GM21529 (cell line): ENCODE results near the gene ITPKC.
"Not testable (repeated sequence)": the region's sequence is repeated elsewhere in the genome, so short reads cannot be mapped to it uniquely, and the experiment has no call there.

Experiments
- ATAC-seq: cut with Tn5 transposase; IDR thresholded peaks from one replicate; pipeline ENCODE4 v1.9.1; 2021; ENCODE audit not compliant: unreplicated experiment

Gene ITPKC

GRCh38 chr19:40759352-40759751 is 42.4 kb downstream of the ITPKC start:
- no peak for ATAC-seq

DNA sequence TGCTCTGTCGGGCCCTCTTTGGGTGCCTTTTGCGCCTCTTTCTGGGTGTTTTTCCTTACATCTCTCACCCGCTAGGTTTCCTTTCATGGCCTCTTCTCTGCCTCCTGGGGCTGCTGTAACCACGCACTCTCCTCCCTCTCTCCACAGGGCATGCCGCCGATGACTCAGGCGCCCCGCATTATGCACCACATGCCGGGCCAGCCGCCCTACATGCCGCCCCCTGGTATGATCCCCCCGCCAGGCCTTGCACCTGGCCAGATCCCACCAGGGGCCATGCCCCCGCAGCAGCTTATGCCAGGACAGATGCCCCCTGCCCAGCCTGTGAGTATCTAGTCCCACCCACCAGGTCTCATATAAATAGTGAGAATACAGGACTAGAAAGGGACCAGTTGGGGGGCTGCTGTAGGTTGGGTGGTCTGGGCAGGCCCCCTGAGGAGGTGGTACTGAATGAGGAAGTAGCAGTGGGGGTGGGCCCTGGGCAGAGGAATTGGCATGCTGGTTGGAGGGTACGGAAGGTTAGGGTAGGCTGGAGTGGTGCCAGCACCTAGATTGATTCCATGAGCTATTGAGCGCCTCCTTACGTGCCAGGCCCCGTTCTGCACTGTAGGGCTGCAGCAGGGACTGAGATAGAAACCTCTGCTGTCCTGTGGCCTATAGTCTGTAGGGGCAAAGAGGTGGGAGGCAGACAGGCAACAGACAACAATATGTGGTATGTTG is 46.0 kb downstream of the ITPKC start:
- no peak for ATAC-seq

GRCh38 chr19:40763526-40763925 is 46.6 kb downstream of the ITPKC start:
- ATAC-seq, result no peak

- ATAC-seq, result no peak
These were observed 47.1 kb downstream of the ITPKC start for GRCh38 chr19:40763963-40764362.

DNA sequence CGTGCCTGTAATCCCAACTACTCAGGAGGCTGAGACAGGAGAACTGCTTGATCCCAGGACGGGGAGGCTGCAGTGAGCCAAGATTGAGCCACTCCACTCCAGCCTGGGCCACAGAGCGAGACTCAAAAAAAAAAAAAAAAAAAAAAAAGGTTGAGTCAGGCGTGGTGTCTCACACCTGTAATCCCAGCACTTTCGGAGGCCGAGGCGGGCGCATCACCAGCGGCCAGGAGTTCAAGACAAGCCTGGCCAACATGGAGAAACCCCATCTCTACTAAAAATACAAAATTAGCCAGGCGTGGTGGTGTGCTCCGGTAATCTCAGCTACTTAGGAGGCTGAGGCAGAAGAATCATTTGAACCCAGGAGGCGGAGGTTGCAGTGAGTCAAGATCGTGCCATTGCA is 49.5 kb downstream of the ITPKC start:
- not testable (repeated sequence) for ATAC-seq

DNA sequence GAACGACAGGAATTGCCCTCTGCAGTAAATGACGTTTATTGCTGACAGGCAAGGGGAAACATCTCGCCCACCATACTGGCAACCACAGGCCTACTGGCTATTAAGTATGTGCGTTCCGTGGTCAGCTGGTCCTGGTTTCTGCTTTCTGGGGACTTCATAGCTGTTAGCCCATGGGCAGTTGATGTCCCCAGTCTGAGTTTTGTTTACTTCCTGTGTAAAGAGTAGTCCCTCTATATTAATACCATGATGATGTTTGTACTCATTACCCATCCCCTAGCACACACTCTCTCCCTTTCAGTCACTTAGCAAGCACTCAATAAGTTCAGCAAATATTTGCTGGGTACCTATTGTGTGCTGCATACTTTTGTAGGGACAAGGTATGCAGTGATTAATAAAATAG is 52.0 kb downstream of the ITPKC start:
- no peak for ATAC-seq

DNA sequence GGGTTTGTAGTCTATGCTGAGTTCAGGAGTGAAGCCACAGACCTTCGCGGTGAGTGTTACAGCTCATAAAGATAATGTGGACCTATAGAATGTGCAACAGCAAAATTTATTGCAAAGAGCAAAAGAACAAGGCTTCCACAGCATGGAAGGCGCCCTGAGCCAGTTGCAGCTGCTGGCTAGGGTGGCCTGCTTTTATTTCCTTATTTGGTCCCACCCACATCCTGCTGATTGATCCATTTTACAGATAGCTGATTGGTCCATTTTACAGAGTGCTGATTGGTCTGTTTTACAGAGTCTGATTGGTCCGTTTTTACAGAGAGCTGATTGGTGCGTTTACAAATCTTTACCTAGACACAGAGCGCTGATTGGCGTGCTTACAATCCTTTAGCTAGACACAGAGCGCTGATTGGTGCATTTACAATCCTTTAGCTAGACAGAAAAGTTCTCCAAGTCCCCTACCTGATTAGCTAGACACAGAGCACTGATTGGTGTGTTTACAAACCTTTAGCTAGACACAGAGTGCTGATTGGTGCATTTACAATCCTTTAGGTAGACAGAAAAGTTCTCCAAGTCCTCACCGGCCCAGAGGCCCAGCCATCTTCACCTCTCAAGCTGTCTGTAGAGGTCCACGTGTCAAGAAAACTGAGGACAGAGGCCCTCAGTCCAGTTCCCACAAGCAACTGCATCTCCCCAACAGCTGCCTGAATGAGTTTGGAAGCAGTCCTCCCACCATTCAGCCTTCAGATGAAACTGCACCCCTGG is 54.4 kb downstream of the ITPKC start:
- not testable (repeated sequence) for ATAC-seq

- no peak for ATAC-seq
These were observed 58.2 kb downstream of the ITPKC start, which contains the start of gene MIA for GRCh38 chr19:40774916-40775631. TSS of gene MIA (plus strand) at chr19:40775521. CDS start at chr19:40775543, 22 bp downstream.

DNA sequence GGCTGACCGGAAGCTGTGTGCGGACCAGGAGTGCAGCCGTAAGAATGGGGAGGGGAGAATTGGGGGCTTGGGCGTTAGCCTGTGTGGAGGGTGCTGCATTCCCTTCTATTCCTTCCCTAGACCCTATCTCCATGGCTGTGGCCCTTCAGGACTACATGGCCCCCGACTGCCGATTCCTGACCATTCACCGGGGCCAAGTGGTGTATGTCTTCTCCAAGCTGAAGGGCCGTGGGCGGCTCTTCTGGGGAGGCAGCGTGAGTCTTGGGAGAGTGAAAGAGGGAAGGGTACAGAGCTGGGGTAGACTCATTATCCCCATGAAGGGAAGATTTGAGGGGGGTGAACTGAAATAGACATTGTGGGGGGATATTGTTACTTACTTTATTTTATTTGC is 58.7 kb downstream of the ITPKC start:
- no peak for ATAC-seq

DNA sequence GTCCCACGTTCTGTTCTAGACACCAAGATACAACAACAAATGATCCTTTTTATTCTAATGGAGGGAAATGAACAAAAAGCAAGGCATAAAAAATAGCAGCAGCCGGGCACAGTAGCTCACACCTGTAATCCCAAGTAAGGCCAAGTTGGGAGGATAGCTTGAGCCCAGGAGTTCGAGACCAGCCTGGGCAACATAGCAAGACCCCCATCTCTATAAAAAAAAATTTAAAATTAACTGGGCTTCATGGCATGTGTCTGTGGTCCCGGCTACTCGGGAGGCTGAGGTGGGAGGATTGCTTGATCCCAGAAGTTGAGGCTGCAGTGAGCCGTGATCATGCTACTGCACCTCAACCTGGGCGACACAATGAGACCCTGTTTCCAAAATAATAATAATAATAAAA is 59.5 kb downstream of the ITPKC start:
- no peak for ATAC-seq

- ATAC-seq, result peak; percentile 65
These were observed 60.2 kb downstream of the ITPKC start for GRCh38 chr19:40776932-40777644.

GRCh38 chr19:40777645-40777936 is 60.7 kb downstream of the ITPKC start:
- no peak for ATAC-seq

GRCh38 chr19:40777937-40778705 is 61.2 kb downstream of the ITPKC start, which contains the start of gene RAB4B:
TSS of gene RAB4B (plus strand) at chr19:40778247. CDS start at chr19:40778376, 129 bp downstream.
- peak; percentile 59 for ATAC-seq

- no peak for ATAC-seq
These were observed 61.9 kb downstream of the ITPKC start for GRCh38 chr19:40778706-40779284.

- no peak for ATAC-seq
These were observed 63.7 kb downstream of the ITPKC start for GRCh38 chr19:40780582-40780981.

GRCh38 chr19:40781140-40781539 is 64.2 kb downstream of the ITPKC start:
- ATAC-seq, result no peak

DNA sequence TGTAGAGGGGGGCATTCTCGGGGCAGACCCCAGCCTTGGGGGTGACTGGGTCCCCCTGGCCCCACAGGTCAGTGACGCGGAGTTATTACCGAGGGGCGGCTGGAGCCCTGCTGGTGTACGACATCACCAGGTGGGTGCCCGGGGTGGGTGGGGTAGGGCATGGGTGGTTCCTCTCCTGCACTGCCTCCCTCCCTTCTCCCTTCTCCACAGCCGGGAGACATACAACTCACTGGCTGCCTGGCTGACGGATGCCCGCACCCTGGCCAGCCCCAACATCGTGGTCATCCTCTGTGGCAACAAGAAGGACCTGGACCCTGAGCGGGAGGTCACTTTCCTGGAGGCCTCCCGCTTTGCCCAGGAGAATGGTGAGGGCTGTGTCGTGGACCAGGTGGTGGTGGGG is 66.8 kb downstream of the ITPKC start:
- no peak for ATAC-seq

GRCh38 chr19:40784146-40784545 is 67.2 kb downstream of the ITPKC start:
- not testable (repeated sequence) for ATAC-seq

GRCh38 chr19:40785526-40785925 is 68.6 kb downstream of the ITPKC start:
- no peak for ATAC-seq
